CD4-positive, alpha-beta T cell treated with Interleukin-21 for 1 hour (primary cell): ENCODE results near the gene CCDC91.
"Not testable (repeated sequence)": the region's sequence is repeated elsewhere in the genome, so short reads cannot be mapped to it uniquely, and the experiment has no call there.

Experiments
- DNase-seq: peaks from one replicate; pipeline ENCODE4 v3.0.0-alpha.2; 2020

Gene CCDC91

DNA sequence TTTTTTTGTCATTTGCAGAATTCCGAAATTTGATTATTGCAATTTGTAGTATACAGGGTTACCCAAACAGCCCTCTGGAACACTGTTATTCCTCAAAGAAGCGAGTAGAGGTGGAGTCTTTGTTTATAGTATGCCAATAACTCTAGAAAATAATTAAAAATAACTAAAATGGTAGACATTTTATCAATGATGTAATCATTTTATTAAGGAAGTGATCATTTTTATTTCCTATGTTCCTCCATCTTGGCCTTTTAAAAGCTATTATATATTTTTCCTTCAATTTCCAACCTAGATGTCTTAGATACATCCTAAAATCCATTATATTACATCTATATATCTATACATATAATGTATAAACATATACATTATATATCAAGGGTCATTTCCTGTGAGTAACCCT is 106.0 kb downstream of the CCDC91 start:
- DNase-seq: no peak

GRCh38 chr12:28303192-28303591 is 112.9 kb downstream of the CCDC91 start:
- DNase-seq: no peak

DNA sequence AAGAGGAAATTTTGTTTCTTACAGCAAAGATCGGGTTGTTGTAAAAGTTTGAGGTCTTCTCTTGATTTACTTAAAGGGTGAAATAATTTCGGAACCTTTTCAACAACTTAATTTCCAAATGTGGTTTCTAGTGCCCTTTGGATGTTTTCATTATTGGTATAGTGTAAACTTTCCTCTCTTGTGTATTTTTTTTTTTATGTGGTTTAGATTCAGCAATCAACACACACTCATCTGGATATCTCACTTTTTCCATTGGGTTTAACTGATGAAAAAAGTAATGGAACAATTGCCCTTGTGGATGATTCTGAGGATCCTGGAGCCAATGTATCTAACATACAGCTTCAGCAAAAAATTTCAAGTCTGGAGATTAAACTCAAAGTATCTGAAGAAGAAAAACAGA is 116.3 kb downstream of the CCDC91 start:
- DNase-seq: no peak

- DNase-seq: no peak
Measured at GRCh38 chr12:28308891-28309290, 118.6 kb downstream of the CCDC91 start.

GRCh38 chr12:28313631-28314030 is 123.4 kb downstream of the CCDC91 start:
- DNase-seq: no peak

DNA sequence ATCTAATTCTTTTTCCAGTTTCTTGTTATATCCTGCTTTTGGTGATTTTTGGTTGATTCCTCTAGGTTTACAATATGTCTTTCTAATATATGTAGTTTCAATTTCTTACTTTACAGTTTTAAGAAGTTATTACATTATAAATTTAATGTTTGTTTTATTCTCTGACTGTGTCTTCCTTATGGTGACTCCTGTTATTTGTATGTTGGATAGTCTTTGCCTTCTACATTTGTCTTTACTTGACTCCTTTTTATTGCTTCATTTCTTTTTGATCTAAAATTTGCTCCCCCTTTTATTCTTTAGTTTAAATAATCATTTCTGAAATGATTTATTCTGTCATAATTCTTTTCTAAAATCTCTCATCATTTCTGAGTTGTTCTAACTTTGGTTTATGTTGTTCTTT is 125.8 kb downstream of the CCDC91 start:
- no peak for DNase-seq

- DNase-seq: no peak
Measured at GRCh38 chr12:28318273-28318672, 128.0 kb downstream of the CCDC91 start.

GRCh38 chr12:28320353-28320752 is 130.1 kb downstream of the CCDC91 start:
- no peak for DNase-seq

DNA sequence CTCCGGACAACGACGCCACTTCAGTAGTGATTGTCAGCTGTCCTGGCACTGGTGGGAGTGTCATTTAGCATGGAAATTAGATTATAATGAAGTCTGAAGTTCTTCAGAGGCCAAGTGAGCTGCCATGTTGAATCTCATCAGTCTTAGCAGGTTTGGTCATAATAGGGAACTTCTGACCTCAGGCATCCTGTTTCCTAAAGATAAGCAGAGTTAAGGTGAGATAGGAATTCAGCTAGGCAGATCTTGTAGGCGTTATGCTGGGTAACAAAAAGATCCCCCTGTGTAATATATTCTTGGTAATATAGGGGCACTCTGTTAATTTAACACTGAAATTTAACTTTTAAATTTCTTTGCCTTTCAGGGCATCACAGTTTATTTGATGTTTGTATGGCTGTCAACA is 137.5 kb downstream of the CCDC91 start:
- DNase-seq: no peak

DNA sequence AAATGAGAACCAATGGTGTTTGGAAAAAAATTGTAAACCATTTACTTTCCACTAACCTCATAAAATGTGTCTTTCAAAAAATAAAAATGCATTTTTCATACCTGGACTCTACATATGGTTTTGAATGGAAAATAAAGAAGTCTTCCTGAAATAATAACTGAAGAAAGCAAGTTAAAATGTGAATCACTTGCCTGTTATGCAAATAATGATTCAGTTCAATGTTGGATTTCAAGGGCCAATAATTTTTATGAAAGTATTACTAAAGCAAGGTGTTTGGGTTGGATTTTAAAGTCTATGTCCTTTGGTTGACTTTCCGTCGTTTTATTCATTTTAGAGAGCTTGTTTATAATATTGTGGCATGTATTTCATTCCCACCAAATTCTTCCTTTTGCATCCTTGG is 138.7 kb downstream of the CCDC91 start:
- no peak for DNase-seq

- DNase-seq: not testable (repeated sequence)
Measured at GRCh38 chr12:28329727-28330126, 139.5 kb downstream of the CCDC91 start.

DNA sequence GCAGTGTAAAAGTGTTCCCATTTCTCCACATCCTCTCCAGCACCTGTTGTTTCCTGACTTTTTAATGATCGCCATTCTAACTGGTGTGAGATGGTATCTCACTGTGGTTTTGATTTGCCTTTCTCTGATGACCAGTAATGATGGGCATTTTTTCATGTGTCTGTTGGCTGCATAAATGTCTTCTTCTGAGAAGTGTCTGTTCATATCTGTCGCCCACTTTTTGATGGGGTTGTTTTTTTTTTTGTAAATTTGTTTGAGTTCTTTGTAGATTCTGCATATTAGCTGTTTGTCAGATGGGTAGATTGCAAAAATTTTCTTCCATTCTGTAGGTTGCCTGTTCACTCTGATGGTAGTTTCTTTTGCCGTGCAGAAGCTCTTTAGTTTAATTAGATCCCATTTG is 140.0 kb downstream of the CCDC91 start:
- not testable (repeated sequence) for DNase-seq

GRCh38 chr12:28331130-28331529 is 140.9 kb downstream of the CCDC91 start:
- no peak for DNase-seq

GRCh38 chr12:28340261-28341045 is 150.2 kb downstream of the CCDC91 start:
- no peak for DNase-seq

GRCh38 chr12:28343713-28344112 is 153.5 kb downstream of the CCDC91 start:
- DNase-seq: no peak

- no peak for DNase-seq
Measured at GRCh38 chr12:28346567-28346966, 156.3 kb downstream of the CCDC91 start.

DNA sequence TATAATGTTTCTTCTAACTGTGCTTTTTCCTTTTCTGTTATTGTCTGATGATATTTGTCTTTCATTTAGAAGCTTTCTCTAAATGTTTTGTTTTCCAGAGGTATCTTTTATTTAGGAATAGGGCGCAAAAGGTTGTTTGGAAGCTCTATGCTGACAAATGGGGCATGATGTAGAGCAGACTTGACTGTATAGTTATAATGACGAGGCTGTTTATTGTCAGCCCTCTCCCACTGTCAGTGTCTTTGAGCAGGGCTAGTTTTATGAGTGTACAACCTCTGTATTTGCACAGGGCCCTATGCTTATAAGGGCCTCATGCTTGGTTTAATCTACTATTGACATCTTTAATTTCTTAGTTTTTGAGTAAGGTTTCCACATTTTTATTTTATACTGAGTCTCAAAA is 158.9 kb downstream of the CCDC91 start:
- DNase-seq: no peak

DNA sequence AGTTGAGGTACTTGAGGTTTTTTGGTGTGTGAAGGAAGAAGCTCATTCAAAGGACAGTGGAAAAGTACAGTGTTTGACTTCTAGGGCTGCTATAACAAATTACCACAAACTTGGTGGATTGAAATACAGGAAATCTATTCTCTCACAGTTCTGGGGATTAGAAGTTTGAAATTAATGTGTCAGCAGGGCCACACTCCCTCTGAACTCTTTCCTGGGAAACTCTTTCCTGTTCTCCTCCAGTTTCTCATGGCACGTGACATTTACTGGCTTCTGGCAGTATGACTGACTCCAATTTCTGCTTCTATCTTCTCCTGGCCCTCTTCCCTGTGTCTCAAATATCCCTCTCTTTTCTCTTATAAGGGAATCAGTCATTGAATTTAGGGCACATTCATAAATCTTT is 160.2 kb downstream of the CCDC91 start:
- DNase-seq: no peak

DNA sequence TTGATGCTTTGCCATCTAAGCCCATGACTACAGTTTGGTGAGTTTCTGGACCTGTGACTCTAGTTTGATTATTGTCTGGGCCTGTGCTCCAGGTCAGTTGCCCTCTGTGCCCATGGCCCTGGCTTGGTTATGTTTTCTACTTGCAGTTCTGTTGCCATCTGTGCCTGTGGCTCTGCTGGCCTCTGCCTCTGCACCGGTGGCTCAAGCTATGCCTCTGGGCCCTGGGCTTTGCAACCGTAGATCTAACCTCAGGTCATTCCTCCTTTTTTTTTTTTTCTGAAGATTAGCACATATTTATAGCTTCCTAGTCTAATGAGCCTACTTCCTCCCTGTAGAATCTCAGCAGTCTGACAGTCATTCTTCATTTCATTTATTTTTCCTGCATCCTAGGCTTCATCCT is 161.2 kb downstream of the CCDC91 start:
- no peak for DNase-seq

DNA sequence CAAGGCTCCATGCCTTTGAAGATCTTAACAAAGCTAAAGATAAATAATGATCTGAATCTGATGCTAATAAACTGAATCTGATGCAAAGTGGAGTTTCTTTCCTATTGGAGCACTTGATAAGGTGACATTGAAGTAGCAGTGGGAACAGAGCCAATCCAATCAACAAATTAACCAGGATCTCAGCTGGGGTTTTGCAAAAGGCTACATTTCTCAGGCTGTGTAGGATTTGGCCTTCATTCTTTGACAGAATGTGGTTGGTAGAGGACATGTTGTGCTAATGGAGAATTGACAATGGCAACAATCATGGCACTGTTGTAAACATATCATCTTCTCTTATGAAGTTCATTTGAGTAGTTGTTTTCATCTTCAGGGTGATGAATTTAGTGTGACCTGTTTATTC is 164.9 kb downstream of the CCDC91 start:
- DNase-seq: no peak

DNA sequence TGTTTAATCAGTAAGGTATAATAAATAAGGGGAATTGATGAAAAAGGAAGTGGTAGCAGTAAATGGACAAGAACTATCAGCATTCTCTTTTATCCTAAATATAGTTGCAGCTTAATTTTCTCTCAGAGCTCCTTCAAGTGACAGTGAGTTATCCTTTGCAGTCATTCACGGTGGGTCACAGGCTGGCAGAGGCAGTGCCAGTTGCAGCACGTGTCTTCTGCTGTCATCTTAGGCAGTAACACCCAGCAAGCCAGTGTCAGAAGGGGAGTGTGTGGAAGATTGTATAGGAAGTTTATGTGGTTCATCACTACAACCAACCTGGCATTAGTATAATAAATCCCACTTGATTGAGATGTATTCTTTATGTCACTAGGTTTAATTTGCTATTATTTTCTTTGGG is 170.0 kb downstream of the CCDC91 start:
- DNase-seq: no peak

DNA sequence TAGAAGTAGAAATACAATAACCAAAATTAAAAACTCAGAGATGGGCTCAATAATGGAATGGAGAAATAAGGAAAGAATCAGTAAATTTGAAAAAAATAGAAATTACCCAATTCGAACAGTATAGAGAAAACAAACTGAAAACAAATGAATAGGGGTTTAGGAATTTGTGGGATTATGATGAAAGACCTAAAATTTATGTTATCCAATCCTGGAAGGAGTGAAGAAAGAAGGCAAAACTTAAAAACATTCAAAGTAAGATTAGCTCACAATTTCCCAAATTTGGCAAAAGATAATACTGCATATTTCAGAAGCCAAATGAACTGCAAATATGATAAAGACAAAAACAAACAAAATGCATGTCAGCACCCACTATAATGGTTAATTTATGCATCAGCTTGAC is 177.1 kb downstream of the CCDC91 start:
- no peak for DNase-seq

DNA sequence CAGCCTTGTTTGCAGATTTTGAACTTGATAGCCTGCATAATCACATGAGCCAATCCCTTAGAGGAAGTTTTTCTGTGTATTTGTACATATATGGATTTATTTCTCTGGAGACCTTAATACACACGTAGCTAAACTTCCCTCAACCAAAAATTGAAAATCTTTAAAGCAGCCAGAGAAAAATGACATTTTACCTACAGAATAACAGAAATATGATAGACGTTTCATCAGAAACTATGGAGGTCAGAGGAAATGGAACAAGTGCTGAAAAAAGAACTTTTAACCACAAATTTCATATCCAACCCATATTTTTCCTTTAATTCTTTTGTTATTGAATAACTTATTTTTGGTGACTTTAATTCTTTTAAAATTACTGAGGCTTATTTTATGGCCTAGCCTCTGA is 177.7 kb downstream of the CCDC91 start:
- DNase-seq: no peak

GRCh38 chr12:28369483-28369882 is 179.2 kb downstream of the CCDC91 start:
- DNase-seq: no peak

- no peak for DNase-seq
Measured at GRCh38 chr12:28374556-28374955, 184.3 kb downstream of the CCDC91 start.
